Spinal cord (tissue), 10 donors: ENCODE measurements around the gene GOLGA2. TPM values are rescaled to one million over a fixed set of nuclear protein-coding genes. Genes with fewer than 3 reads are reported as not detected.
"Not testable (repeated sequence)": the region's sequence is repeated elsewhere in the genome, so short reads cannot be mapped to it uniquely, and the experiment has no call there.

Experiments
- DNase-seq, 6 donors: peaks; one replicate each; pipeline versions ENCODE4 v3.0.0 to v3.0.0-alpha.2; 2013 to 2015; ENCODE audit warnings: low spot score in 6 of 6, low read depth in 4 of 6
- H3K27ac ChIP-seq: one replicate; pipeline ENCODE4 v1.5.1; 2013; ENCODE audit warnings: low read depth, low read length, control low read depth
- H3K27me3 ChIP-seq: one replicate; pipeline ENCODE4 v1.6.1; 2013; ENCODE audit warnings: low read length; ENCODE audit not compliant: control insufficient read depth, insufficient read depth
- H3K36me3 ChIP-seq: one replicate; pipeline ENCODE4 v1.6.1; 2013; ENCODE audit warnings: low read length; ENCODE audit not compliant: control insufficient read depth, insufficient read depth
- H3K4me1 ChIP-seq: one replicate; pipeline ENCODE4 v1.6.1; 2013; ENCODE audit warnings: low read length; ENCODE audit not compliant: control insufficient read depth, insufficient read depth
- H3K4me3 ChIP-seq: one replicate; pipeline ENCODE4 v1.5.1; 2013; ENCODE audit warnings: low read depth, low read length, control low read depth
- H3K9me3 ChIP-seq: one replicate; pipeline ENCODE4 v1.6.1; 2013; ENCODE audit warnings: low read length; ENCODE audit not compliant: control insufficient read depth, insufficient read depth
- WGBS: methylation state at CpG from one replicate; pipeline ENCODE4 v1.1.5; 2013; ENCODE audit warnings: missing lambda C conversion rate; ENCODE audit not compliant: insufficient coverage; 5-methylcytosine and 5-hydroxymethylcytosine counted together
- polyA plus RNA-seq, 2 donors: library from polyadenylated mRNA; unstranded; fragments of 120-200 nt; gene quantifications; one replicate each; pipeline ENCODE4 v1.2.1, GENCODE V29; 2013; ENCODE audit not compliant: insufficient read length in 2 of 2
- total RNA-seq, 2 donors: library from RNA; depleted of rRNA in 1 of 2; stranded (reverse); fragments of 120-200 nt in 1 of 2; fragments of >200 nt in 1 of 2; gene quantifications; one replicate each; pipeline versions ENCODE4 v1.2.3 to v1.2.4, GENCODE V29; 2013 to 2014
- donor health status: healthy.

Gene GOLGA2
- total and polyA plus RNA-seq, 4 donors, result 70.6 to 119 (median 86.0) TPM

- H3K27me3 ChIP-seq, result no peaks in the 10 kb centered on the region
- 89% methylated on average over 2 of the region's 4 CpGs for WGBS
- peaks cover 5% of the 10 kb centered on the region for H3K4me1 ChIP-seq
- no peak for DNase-seq
- no peak overlapping the region for H3K27ac ChIP-seq
- no peak overlapping the region for H3K4me3 ChIP-seq
- H3K36me3 ChIP-seq, result peaks cover 5% of the 10 kb centered on the region
- H3K9me3 ChIP-seq, result no peaks in the 10 kb centered on the region
Observed at GRCh38 chr9:128294142-128294541, 18.3 kb upstream of the GOLGA2 start.

- no peak for DNase-seq
- WGBS, result 100% methylated on average over 2 of the region's 4 CpGs
- no peak overlapping the region for H3K4me3 ChIP-seq
- H3K36me3 ChIP-seq, result peaks cover 16% of the 10 kb centered on the region
- no peaks in the 10 kb centered on the region for H3K27me3 ChIP-seq
- no peaks in the 10 kb centered on the region for H3K9me3 ChIP-seq
- H3K4me1 ChIP-seq, result peaks cover 5% of the 10 kb centered on the region
- H3K27ac ChIP-seq, result no peak overlapping the region
Observed at GRCh38 chr9:128293091-128293490, 17.3 kb upstream of the GOLGA2 start.

GRCh38 chr9:128292009-128292408 lies 16.2 kb upstream of the GOLGA2 start:
- H3K4me1 ChIP-seq, result peaks cover 5% of the 10 kb centered on the region
- no peak overlapping the region for H3K4me3 ChIP-seq
- H3K36me3 ChIP-seq, result peaks cover 20% of the 10 kb centered on the region
- no peaks in the 10 kb centered on the region for H3K27me3 ChIP-seq
- no peak for DNase-seq
- H3K27ac ChIP-seq, result no peak overlapping the region
- no peaks in the 10 kb centered on the region for H3K9me3 ChIP-seq
- no CpG with 5 or more reads among the region's 3 CpGs for WGBS

- Histone ChIP-seq H3K4me3 (no peak overlapping the region), H3K9me3 (no peaks in the 10 kb centered on the region), H3K27ac (no peak overlapping the region), H3K27me3 (no peaks in the 10 kb centered on the region), H3K4me1 (peaks cover 11% of the 10 kb centered on the region), H3K36me3 (peaks cover 30% of the 10 kb centered on the region)
- WGBS, result 82% methylated on average over 5 of the region's 11 CpGs
- DNase-seq, result no peak
Observed at GRCh38 chr9:128288273-128289004, 12.6 kb upstream of the GOLGA2 start.

GRCh38 chr9:128286440-128286839 lies 10.6 kb upstream of the GOLGA2 start:
- Histone ChIP-seq H3K9me3 (no peaks in the 10 kb centered on the region), H3K27me3 (no peaks in the 10 kb centered on the region), H3K36me3 (peaks cover 30% of the 10 kb centered on the region), H3K4me3 (no peak overlapping the region), H3K4me1 (peaks cover 11% of the 10 kb centered on the region), H3K27ac (peak overlapping the region; percentile 52)
- DNase-seq, result peak; percentile 41 to 94 (median 70)
- 26% methylated on average over 5 of the region's 6 CpGs for WGBS

- peaks cover 33% of the 10 kb centered on the region for H3K36me3 ChIP-seq
- no peak for DNase-seq
- H3K27me3 ChIP-seq, result no peaks in the 10 kb centered on the region
- no peak overlapping the region for H3K27ac ChIP-seq
- H3K4me3 ChIP-seq, result no peak overlapping the region
- H3K9me3 ChIP-seq, result no peaks in the 10 kb centered on the region
- 96% methylated on average over 10 of the region's 12 CpGs for WGBS
- H3K4me1 ChIP-seq, result peaks cover 11% of the 10 kb centered on the region
Observed at GRCh38 chr9:128285033-128285784, 9.4 kb upstream of the GOLGA2 start.

- Histone ChIP-seq H3K4me1 (peaks cover 14% of the 10 kb centered on the region), H3K36me3 (peaks cover 18% of the 10 kb centered on the region), H3K27ac (no peak overlapping the region), H3K27me3 (no peaks in the 10 kb centered on the region), H3K4me3 (no peak overlapping the region), H3K9me3 (no peaks in the 10 kb centered on the region)
- 89% methylated on average over 6 of the region's 6 CpGs for WGBS
- DNase-seq, result no peak
Observed at GRCh38 chr9:128282500-128282899, 6.7 kb upstream of the GOLGA2 start.

- Histone ChIP-seq H3K4me1 (peaks cover 17% of the 10 kb centered on the region), H3K9me3 (no peaks in the 10 kb centered on the region), H3K27me3 (no peaks in the 10 kb centered on the region), H3K4me3 (no peak overlapping the region), H3K27ac (no peak overlapping the region), H3K36me3 (peaks cover 8% of the 10 kb centered on the region)
- 100% methylated on average over 3 of the region's 5 CpGs for WGBS
- DNase-seq, result no peak
Observed at GRCh38 chr9:128280084-128280622, 4.3 kb upstream of the GOLGA2 start.

GRCh38 chr9:128279088-128280073 lies 3.6 kb upstream of the GOLGA2 start:
- peaks cover 19% of the 10 kb centered on the region for H3K4me1 ChIP-seq
- DNase-seq, H3K27ac ChIP-seq, H3K4me3 ChIP-seq, H3K36me3 ChIP-seq, H3K27me3 ChIP-seq, H3K9me3 ChIP-seq: not testable (repeated sequence)
- WGBS, result 90% methylated on average over 11 of the region's 22 CpGs
